ENCODE data around the gene PRKCA. TPM values are rescaled to one million over a fixed set of nuclear protein-coding genes. Genes with fewer than 3 reads are reported as not detected.

Gene PRKCA
- total and polyA plus RNA-seq, 2 of the 13 experiments (the other 11 are each of a cell fraction or from before 2014, with no cell fraction given), result 18.5 to 21.5 TPM

GRCh38 chr17:66451188-66452149 is 149.1 kb downstream of the PRKCA start (continued):
- no peak for TF ChIP-seq ETS1 (CRISPR knock-in tag; IDR thresholded peaks at IDR 0.05)
- no peak for TF ChIP-seq HMG20B (CRISPR knock-in tag; conservative IDR thresholded peaks at IDR 0.05)
- peak; percentile 25; the same call in 1 of the 3 replicates for TF ChIP-seq MXI1 (IDR thresholded peaks at IDR 0.05; ENCODE audit: borderline replicate concordance, low read depth, low read length)
- TF ChIP-seq SIN3B (IDR thresholded peaks at IDR 0.05; ENCODE audit: low read length), result no peak
- peak in 1 of 2 experiments; percentile 80; a peak in 2 of 4 replicates for TF ChIP-seq KLF16 (CRISPR knock-in tag; IDR thresholded peaks at IDR 0.05)
- no peak for TF ChIP-seq ZSCAN29 (CRISPR knock-in tag; conservative IDR thresholded peaks at IDR 0.05)
- no peak for TF ChIP-seq ZHX2 (IDR thresholded peaks at IDR 0.05; ENCODE audit: low read depth)
- TF ChIP-seq ZHX2 (CRISPR knock-in tag; IDR thresholded peaks at IDR 0.05; ENCODE audit: borderline replicate concordance), result no peak
- no peak for TF ChIP-seq RBM22 (optimal IDR thresholded peaks at IDR 0.05; ENCODE audit: low read length)
- 0 out of 2 replicates have a peak, but pooled peaks have one; percentile 50 for TF ChIP-seq CBFB (CRISPR knock-in tag; IDR thresholded peaks at IDR 0.05)
- TF ChIP-seq BCL6 (CRISPR knock-in tag; IDR thresholded peaks at IDR 0.05), result peak; percentile 61; the same call in 1 of the 2 replicates
- 0 out of 2 replicates have a peak, but pooled peaks have one; percentile 22 for TF ChIP-seq ARID2 (CRISPR knock-in tag; IDR thresholded peaks at IDR 0.05; ENCODE audit: borderline replicate concordance)
- TF ChIP-seq MYNN (CRISPR knock-in tag; IDR thresholded peaks at IDR 0.05; ENCODE audit: low read depth), result no peak
- TF ChIP-seq MIER2 (CRISPR knock-in tag; IDR thresholded peaks at IDR 0.05), result peak; percentile 45; the same call in 1 of the 2 replicates
- TF ChIP-seq ZNF577 (CRISPR knock-in tag; IDR thresholded peaks at IDR 0.05; ENCODE audit: borderline replicate concordance, low read depth), result no peak
- TF ChIP-seq CAMTA2 (CRISPR knock-in tag; IDR thresholded peaks at IDR 0.05; ENCODE audit: borderline replicate concordance), result no peak
- TF ChIP-seq BORCS8-MEF2B (CRISPR knock-in tag; IDR thresholded peaks at IDR 0.05), result peak; percentile 75
- TF ChIP-seq CREB1 (IDR thresholded peaks at IDR 0.05), result no peak
- TF ChIP-seq CREB1 (CRISPR knock-in tag; IDR thresholded peaks at IDR 0.05), result peak; percentile 61; the same call in 1 of the 2 replicates
- TF ChIP-seq IRX3 (CRISPR knock-in tag; IDR thresholded peaks at IDR 0.05; ENCODE audit: borderline replicate concordance, low read depth), result no peak
- 0 out of 2 replicates have a peak, but pooled peaks have one; percentile 33 for TF ChIP-seq TCF7 (IDR thresholded peaks at IDR 0.05; ENCODE audit: low read depth)
- 0 out of 2 replicates have a peak, but pooled peaks have one; percentile 42 for TF ChIP-seq MLX (CRISPR knock-in tag; IDR thresholded peaks at IDR 0.05)

Data from HepG2 (cell line).